ENCODE data around the gene INA.

DNA sequence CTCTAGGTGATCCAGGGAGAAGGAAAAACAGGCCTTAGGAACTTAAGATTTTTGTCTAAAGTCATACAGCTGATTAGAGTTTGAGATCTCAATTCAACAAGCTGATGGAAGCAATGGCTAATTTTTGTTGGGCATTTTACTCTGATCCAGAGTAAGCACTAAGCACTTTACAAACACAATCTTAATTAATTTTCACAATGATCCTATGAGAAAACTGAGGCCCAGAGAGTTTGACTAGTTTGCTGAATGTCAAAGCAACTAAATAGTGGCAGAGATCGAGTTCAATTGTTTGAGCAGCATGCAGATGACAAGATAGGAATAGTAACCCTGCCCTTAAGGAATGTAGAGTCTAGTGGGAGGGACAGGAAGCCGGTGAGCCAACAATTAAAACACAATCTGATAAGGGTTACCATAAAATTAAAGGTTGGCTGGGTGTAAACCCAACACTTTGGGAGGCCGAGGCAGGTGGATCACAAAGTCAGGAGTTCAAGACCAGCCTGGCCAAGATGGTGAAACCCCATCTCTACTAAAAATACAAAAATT, 44.7 kb upstream of the INA start:
- no peak for TF ChIP-seq POLR2A (IDR thresholded peaks at IDR 0.05; ENCODE audit: extremely low read depth, insufficient read length)
- TF ChIP-seq CTCF (IDR thresholded peaks at IDR 0.05; ENCODE audit: low read depth, low read length), result no peak
- no peak for TF ChIP-seq MAX (IDR thresholded peaks at IDR 0.05; ENCODE audit: low read depth, low read length)
- TF ChIP-seq MYC (IDR thresholded peaks at IDR 0.05; ENCODE audit: low read depth, low read length), result no peak
